Measurements from ENCODE around the gene PTPN7.

Gene PTPN7

DNA sequence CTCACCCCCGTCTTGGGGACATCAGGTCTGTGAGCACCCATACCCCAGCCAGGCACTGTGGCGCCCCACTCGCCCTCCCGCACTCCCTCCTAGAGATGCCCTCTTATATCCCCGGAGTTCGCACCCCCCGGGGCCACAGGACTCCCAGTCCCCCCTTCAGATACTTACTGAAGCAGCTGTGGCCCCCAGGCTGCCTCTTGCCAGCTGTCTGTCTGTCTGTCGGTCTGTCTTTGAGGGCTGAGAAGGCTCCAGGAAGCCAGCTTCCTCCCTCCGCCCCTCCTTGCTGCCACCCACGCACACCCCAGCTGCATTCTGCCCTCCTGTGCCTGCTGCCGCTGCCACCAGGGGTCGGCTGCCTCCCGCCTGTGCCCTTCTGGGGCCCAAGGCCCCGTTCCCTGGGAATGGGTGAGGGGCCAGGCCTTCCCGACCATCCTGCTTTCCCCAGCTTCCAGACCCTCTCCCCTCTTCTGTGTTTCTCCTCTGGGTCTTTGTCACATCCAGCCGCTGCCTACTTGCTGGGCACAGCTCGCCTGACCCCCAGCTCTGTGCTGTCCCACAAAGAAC lies at the start of gene PTPN7:
PTPN7 (minus strand) TSS at position 226 of the 564 bp plus-strand sequence. CDS start 1,200 bp downstream, outside the sequence.
- in situ Hi-C loops (cut with MboI; ENCODE audit: low sequenced_read_pairs), result no loop called here

DNA sequence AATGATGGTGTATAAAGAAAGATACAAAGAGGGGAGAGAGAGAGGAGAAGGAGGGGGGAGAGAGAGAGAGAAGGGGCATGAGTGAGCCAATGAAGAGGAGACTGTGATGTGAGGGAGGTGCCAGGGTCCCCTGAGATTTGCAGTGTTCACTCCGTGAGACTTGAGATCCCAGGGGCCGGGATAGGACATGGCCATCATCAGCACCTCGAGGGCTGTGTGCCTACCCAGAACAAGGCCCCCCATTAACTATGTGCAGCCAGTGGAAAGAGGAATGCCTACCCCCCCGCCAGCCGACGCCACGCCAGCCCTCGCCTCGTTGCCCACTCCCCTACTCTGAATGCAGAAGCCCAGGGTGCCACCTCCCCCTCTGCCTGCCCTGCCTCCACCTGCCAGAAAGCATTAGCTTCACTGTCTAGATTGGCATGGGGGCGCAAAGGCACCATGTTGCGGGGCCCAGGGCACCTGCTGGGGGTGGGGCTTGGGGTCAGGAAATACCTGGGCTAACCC lies 48.0 kb upstream of the PTPN7 start:
- in situ Hi-C loops (cut with MboI; ENCODE audit: low sequenced_read_pairs), result loop anchor here (25.0 kb wide), 1 partner anchor 504 kb away; the partner anchor contains the start of gene SYT2

GRCh38 chr1:202207292-202207691 lies 46.9 kb upstream of the PTPN7 start:
- in situ Hi-C loops (cut with MboI; ENCODE audit: low sequenced_read_pairs), result loop anchor here (25.0 kb wide), 1 partner anchor 505 kb away; the partner anchor contains the start of gene SYT2

- in situ Hi-C loops (cut with MboI; ENCODE audit: low sequenced_read_pairs), result loop anchor here (25.0 kb wide), 1 partner anchor 507 kb away; the partner anchor contains the start of gene SYT2
Observed at GRCh38 chr1:202205523-202206190, 45.3 kb upstream of the PTPN7 start.

DNA sequence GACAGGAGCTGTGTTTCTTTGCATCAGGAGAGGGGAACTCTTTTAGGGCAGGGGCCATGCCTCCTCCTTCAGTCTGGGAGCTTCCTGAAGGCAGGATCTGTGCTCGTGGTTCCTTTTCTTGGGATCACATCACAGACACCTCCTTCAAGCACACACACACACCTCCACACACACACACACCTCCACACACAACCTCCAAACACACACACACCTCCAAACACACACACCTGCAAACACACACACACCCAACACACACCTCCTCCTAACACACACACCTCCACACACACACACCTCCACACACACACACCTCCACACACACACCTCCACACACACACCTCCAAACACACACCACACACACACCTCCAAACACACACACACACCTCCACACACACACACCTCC lies 43.7 kb upstream of the PTPN7 start:
- in situ Hi-C loops (cut with MboI; ENCODE audit: low sequenced_read_pairs), result loop anchor here (25.0 kb wide), 1 partner anchor 508 kb away; the partner anchor contains the start of gene SYT2

DNA sequence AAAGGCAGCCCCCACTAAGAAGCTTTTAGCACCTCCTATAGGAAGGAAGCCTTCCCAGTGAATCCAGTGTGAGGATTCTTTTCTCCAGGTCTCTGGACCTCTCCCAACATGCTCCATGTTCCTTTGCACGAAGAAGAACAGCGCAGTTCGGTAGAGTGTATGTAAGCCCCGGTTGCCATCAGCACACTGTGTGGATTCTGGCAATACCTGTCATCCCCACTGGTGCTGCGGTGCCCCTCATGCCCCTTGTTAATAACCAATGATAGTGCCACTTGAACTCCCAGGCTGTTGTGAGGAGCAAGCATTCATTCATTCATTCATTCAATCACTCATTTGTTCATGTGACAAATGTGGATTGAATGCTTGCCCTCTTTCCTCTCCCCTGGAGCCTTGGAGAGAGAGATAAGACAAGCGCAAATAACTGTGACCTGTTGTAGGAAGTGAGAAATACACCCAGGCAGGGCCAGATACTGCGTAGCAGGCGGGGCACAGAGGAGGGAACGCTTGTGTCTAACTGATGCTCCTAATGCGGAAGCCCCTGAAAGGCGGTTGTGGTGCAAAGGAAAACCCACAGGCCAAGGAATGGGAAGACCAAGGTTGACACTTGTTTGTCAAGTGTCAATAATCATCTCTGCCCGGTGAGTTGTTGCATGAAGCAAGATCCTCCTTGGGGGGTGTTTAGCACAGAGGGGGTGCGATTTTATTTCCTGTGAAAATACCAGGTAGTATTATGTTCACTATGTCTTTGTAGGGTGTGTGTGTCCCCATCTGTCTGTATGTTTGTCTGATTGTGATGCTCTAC lies 43.0 kb upstream of the PTPN7 start:
- in situ Hi-C loops (cut with MboI; ENCODE audit: low sequenced_read_pairs), result loop anchor here (25.0 kb wide), 1 partner anchor 509 kb away; the partner anchor contains the start of gene SYT2

DNA sequence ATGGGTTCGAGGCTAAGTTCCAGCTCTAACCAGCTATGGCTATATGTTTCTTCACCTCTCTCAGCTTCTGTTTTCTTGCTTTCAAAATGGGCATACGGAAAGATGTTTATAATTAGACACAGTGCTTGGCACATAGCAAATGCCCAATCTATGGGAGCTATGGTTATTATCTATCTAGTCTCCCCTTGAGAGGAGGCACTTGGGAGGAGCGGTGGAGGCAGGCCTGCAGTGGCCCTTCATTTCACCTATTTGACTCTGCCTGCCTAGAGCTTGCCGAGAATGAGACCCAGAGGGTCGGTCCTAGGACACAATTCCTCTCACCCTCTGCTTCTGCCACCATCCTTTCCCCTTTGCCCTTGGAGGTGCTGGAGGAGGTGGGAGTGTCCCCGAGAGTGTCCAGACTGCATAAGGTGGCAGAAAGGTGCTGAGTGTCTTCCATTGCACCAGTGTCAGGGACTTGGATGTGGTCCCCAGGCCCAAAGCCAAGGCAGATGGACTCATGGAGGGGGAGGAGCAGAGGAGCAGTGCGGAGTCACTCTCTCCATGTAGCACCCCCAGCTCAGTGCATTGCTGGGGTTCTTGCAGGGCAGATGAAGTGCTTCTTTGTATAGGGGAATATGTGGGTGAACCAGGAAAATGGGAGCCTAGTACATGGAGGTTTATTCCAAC lies 42.2 kb upstream of the PTPN7 start:
- in situ Hi-C loops (cut with MboI; ENCODE audit: low sequenced_read_pairs), result loop anchor here (25.0 kb wide), 1 partner anchor 510 kb away; the partner anchor contains the start of gene SYT2

DNA sequence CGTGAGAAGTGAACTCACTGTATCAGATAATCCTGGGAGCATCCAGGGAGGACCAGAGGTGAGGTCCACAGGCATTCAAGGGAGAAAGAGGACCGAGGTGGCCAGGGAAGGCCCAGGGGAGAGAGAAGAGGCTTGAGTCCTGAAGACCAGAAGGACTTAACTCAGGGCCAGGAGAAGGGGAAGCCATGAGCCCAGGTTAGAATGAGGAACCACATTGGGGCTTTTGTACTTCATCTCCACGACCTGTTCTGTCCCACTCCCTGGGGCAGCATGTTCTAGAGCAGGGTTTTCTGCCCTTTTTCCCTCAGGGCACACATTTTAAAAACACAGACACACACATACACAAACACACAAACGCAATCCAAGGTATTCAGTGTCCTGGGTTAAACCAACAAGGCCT lies 41.6 kb upstream of the PTPN7 start:
- in situ Hi-C loops (cut with MboI; ENCODE audit: low sequenced_read_pairs), result loop anchor here (25.0 kb wide), 1 partner anchor 510 kb away; the partner anchor contains the start of gene SYT2

GRCh38 chr1:202201266-202201665 lies 40.9 kb upstream of the PTPN7 start:
- in situ Hi-C loops (cut with MboI; ENCODE audit: low sequenced_read_pairs), result loop anchor here (25.0 kb wide), 1 partner anchor 511 kb away; the partner anchor contains the start of gene SYT2

DNA sequence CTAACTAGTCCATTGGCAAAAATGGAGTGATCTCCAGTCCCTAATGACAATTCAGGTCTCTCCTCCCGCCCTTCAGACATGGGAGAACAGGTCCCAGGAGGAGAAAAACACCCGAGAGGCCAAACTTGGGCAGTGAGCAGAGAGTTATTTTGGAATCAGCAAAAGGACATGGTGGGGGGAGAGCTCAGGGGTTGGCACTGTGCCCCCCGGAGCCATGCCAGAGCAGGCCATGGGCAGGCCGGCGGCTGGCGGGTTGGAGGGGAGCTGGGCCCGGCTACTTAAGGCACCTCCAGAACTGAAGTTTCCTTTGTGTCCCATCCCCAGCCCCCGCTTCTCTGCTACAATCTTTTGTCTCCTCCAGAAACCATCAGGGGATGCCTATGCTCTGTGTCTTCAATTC lies 40.3 kb upstream of the PTPN7 start:
- in situ Hi-C loops (cut with MboI; ENCODE audit: low sequenced_read_pairs), result loop anchor here (25.0 kb wide), 1 partner anchor 512 kb away; the partner anchor contains the start of gene SYT2

GRCh38 chr1:202200112-202200548 lies 39.7 kb upstream of the PTPN7 start:
- in situ Hi-C loops (cut with MboI; ENCODE audit: low sequenced_read_pairs), result loop anchor here (25.0 kb wide), 1 partner anchor 512 kb away; the partner anchor contains the start of gene SYT2

DNA sequence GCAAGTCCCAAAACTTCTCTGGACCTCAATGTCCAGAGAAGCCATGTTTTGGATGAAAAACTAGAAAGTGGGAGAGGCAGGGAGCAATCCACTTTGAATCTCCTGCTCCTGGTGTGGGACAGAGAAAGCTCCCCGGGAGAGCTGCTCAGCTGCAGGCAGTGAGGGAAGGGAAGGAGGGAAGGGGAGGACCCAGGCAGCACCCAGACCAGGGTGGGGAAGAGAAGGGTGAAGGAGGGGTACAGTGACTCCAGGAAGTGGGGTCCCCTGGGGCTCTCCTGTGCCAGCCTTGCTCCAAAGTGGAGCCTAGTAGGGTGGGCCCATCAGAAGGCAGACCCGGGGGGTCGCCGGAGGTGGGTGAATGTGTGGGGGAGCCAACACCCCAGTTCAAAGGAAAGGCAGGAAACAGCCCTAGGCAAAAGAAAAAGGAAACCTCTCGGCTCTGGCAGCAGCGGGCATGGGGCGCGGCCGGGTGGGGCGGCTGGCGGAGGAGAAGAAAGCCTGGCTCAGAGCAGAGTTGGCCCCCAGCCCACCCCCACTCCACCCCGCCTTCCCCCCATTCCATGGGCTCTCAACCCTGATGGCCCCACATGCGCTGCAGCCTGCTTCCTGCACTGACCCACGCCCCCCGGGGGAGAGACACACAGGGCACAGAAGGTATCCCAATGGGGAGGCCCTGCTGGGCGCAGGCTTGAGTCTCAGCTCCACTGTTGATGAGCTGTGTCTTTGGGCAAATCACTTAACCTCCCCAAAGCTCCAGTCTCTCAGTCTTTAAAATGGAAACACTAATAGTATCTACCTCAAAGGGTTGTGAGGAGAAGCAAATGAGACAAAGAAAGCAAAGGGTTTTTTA lies 38.9 kb upstream of the PTPN7 start:
- in situ Hi-C loops (cut with MboI; ENCODE audit: low sequenced_read_pairs), result loop anchor here (10.0 kb wide), 1 partner anchor 116 kb away; no protein-coding TSS in a partner anchor

DNA sequence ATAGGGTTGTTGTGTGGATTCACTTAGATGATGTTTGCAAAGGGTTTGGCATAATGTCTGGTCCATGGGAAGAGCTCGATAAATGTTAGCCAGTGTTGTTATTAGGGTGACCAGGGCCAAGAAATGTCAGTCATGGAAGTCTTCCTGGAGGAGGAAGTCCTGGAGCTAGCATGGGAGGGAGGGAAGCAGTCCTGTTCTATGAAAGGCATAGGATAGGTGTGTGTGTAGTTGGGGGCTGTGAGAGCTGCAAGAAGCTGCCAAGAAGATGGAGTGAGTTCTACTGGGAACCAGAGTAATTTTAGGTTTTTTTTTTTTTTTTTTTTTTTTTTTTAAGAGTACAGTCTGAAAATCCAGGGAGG lies 37.9 kb upstream of the PTPN7 start:
- in situ Hi-C loops (cut with MboI; ENCODE audit: low sequenced_read_pairs), result loop anchor here (10.0 kb wide), 1 partner anchor 116 kb away; no protein-coding TSS in a partner anchor

GRCh38 chr1:202197653-202198365 lies 37.4 kb upstream of the PTPN7 start:
- in situ Hi-C loops (cut with MboI; ENCODE audit: low sequenced_read_pairs), result loop anchor here (10.0 kb wide), 1 partner anchor 117 kb away; no protein-coding TSS in a partner anchor

DNA sequence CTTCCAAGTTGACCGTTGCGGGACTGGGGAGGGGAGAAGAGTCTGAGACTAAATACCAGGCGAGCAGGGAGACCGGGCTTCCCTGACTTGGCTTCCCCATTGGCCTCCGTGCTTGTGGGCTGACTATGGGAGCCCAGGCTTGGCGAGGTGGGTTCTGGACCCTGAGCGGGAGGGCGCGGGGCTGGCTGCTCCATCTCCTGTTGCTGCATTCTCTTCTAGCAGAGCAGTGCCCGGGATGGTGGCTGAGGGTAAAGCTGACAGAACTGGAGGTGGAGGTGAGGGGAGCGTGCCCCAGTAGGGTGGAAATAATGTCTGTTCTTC lies 33.9 kb upstream of the PTPN7 start:
- in situ Hi-C loops (cut with MboI; ENCODE audit: low sequenced_read_pairs), result loop anchor here (10.0 kb wide), 1 partner anchor 121 kb away; no protein-coding TSS in a partner anchor

- in situ Hi-C loops (cut with MboI; ENCODE audit: low sequenced_read_pairs), result loop anchor here (10.0 kb wide), 1 partner anchor 121 kb away; no protein-coding TSS in a partner anchor
Observed at GRCh38 chr1:202193614-202194327, 33.4 kb upstream of the PTPN7 start, which contains the start of gene LGR6. Gene LGR6 (plus strand): TSS chr1:202193799. CDS start chr1:202193990, 191 bp downstream.

GRCh38 chr1:202192770-202193613 lies 32.6 kb upstream of the PTPN7 start:
- in situ Hi-C loops (cut with MboI; ENCODE audit: low sequenced_read_pairs), result loop anchor here (10.0 kb wide), 1 partner anchor 122 kb away; no protein-coding TSS in a partner anchor

Measured in HL-60/S4 (cell line).